ENCODE data around the gene ELAC2.

ELAC2 gene, protein sequence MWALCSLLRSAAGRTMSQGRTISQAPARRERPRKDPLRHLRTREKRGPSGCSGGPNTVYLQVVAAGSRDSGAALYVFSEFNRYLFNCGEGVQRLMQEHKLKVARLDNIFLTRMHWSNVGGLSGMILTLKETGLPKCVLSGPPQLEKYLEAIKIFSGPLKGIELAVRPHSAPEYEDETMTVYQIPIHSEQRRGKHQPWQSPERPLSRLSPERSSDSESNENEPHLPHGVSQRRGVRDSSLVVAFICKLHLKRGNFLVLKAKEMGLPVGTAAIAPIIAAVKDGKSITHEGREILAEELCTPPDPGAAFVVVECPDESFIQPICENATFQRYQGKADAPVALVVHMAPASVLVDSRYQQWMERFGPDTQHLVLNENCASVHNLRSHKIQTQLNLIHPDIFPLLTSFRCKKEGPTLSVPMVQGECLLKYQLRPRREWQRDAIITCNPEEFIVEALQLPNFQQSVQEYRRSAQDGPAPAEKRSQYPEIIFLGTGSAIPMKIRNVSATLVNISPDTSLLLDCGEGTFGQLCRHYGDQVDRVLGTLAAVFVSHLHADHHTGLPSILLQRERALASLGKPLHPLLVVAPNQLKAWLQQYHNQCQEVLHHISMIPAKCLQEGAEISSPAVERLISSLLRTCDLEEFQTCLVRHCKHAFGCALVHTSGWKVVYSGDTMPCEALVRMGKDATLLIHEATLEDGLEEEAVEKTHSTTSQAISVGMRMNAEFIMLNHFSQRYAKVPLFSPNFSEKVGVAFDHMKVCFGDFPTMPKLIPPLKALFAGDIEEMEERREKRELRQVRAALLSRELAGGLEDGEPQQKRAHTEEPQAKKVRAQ

DNA sequence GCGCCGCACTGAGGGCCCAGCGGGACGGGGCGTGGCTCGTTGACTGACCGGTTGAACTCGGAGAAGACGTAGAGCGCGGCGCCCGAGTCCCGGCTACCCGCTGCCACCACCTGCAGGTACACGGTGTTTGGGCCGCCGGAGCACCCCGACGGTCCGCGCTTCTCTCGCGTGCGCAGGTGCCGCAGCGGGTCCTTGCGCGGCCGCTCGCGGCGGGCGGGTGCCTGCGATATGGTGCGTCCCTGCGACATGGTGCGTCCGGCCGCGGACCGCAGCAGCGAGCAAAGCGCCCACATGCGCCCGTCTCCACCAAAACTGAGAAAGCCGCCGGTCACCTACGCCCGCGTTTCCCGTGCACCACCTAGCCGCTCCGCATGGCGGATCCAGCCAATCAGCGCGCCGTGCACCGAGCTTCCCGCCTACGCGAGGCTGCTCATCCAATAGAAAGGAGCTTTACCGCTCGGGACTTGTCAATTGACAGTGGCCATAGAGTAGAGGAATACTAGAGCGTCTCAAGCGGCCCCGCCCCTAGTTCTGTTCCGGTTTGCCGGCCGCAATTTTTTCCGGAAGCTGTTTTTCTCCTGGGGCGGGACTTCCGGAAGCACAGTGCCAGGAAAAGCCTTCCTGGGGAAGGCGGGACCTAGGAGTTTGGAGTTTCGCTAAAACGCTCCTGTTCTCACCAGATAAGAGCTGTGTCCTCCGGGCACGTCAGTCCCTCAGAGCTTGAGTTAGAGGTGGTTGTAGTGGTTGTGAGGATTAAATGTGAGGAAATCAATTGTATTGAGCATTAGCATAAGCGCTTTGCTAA lies at the start of gene ELAC2:
Gene ELAC2, minus strand, starts transcription at position 373 of the 805 bp plus-strand sequence. Its CDS starts 80 bp downstream, at position 293.
- peak; percentile 100 for DNase-seq

GRCh38 chr17:13065032-13065431 lies 47.2 kb upstream of the ELAC2 start:
- DNase-seq = no peak

- DNase-seq = no peak
These were observed 37.3 kb upstream of the ELAC2 start for GRCh38 chr17:13055131-13055530.

- no peak for DNase-seq
These were observed 36.8 kb upstream of the ELAC2 start for GRCh38 chr17:13054666-13055065.

DNA sequence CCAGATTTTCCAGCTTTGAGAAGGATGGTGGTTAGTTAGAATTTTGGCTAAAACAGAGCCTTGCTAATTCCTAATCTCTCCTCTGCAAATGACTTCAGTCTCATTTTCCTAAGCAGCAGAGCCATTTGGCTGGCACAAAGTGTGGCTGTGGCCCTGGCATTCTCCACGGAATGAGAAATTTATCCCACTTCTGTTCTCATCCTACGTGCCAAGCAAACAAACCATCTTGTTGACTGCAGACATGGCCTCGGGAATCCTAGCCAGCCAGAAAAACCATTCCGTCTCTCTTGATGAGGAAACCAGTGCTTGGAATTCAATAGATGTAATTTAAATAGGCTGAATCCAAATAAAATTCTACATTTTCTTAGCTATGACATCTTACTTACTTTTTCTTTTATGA lies 34.1 kb upstream of the ELAC2 start:
- no peak for DNase-seq

DNA sequence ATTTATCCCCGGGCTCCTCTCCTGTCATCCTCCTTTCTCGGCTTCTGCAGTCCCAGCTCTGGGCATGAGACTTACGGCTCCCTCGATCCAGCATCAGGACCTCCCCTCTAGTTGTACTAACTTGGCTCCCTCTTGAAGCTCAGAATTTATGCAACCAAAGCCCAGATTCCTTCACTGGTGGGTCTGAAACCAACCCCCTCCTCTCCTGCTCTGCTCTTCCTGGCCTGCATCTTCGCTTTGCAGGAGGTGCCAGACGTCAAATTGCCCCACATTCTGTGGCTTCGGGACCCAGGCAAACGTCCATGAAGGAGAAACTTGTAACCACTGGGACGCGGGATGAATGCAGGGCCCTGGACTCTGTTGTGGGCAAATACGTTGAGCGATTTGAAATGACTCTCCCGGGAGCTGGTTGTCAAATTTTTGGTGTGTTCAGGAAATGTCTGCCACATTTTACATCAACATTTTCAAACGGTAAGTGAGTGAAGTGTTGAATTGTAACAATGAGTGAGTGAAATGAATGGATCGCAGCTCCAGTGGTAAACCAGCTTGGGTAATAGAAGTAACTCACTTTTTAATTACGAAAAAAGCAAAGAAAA lies 29.3 kb upstream of the ELAC2 start:
- DNase-seq = no peak

DNA sequence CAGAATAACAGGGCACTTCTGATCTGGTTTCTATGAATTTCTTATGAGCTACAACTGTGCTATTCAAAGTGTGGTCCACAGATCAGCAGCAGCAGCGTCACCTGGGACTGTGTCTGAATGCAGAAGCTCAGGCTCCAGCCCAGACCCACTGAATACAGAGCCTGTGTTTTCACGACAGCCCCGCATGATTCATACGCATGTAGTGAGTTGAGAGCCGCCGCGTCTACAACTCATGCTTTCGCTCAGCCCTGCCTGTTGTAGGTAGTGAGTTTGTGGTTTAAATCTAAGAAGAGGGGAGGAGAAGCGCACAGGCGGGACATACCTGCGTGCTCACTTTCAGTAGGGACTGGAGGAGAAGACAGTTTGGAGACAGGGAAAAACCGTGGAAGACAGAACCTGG lies 28.5 kb upstream of the ELAC2 start:
- DNase-seq = peak; percentile 65

DNA sequence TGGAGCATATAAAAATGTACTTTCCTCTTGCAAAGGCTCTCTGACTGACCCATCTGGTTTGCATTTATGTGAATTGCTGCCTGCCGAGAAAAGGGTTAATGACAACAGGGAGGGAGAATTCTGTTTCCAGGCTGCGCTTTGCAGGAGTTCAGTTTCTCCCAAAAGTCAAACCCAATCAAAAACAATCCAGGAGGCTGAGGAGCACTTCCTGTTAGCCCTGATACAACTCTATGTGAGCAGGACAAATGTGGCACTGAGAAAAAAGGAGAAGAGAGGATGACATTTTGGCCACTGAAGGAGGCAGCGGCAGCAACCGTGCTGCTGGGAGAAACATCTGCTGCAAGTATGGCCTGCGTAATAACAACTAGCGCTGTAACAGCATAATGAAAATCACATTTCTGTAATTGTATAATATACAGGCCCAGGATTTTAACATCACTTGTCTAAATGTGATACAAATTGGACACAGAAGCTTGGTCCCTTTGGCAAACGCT lies 26.8 kb upstream of the ELAC2 start:
- DNase-seq = no peak

DNA sequence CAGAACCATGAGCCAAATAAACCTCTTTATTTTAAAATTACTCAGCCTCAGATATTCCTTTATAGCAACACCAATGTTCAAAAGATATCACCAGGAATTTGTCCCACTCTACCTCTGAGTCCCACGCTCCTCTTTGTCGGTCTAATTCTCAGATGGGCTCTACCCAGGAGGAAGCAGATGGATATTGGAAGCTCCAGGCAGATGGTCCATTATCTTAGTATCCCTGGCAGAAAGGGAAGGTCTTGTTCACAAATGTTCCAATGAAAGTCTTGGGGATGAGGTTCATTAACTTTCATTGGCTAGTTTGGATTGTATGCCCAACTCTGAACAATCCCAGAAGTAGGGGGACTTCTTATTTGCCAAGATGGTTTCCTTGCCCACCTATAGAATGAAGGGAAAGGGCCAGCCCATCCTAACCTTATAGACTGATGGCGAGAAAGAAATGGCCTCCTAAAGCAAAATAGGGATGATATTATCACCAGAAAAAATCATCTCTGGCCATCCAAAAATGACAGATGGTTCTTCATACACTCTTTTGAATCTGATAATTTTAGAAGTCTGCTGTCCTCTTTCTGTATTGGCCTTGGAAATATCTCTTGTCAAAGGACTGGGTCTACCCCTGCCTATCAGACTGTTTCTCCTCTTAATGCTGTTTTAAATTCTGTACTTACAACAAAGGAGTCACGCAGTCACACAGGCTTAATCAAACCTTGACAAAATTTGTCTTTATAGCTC lies 21.3 kb upstream of the ELAC2 start:
- no peak for DNase-seq

DNA sequence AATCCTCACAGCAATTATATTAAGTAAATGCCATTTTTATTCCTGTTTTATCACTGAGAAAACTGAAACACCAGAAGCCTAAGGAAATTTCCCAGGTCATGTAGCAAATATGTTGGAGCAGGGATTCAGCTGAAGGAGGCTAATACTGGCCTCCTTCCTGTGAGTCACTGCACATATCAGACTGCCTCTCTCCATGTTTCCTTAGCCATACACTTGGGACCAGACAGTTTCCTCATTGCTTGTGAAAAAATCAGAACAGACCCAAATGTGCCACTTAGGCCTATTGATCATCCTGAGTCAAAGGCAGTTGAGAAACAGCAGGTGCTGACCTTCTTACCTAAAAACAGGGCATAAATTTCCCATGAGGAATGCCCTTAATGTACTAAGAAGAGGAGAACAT lies 18.9 kb upstream of the ELAC2 start:
- no peak for DNase-seq

- no peak for DNase-seq
These were observed 17.6 kb upstream of the ELAC2 start for GRCh38 chr17:13035420-13035819.

DNA sequence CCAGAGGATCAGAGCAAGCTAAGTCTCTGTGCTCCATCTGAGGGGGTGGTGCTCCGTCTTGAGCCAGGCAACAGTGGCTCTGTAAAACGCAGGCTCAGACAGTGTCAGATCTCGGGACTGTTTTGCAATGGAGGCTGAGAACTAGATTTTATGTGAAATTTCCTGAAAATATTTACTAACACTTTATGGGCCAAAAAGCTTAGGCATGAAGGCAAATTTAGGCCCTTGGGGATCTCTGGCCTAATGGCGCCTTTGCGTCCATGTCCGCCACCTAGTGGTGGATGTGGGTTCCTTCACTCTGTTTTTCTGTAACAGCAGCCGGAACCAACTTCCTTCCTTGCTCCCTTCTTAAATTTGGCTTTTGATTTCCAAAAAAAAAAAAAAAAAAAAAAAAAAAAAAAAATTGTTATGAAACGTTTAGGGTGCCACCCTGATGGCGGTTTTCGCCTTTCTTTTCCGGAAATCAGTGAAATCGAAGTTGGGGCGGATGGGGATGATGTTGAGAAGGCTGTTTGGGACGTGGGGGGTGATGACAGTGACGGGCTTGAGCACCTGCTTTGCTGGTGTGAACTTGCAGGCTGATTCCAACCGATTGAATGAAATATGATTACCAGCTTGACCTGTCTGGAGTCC lies 14.0 kb upstream of the ELAC2 start:
- DNase-seq = no peak

DNA sequence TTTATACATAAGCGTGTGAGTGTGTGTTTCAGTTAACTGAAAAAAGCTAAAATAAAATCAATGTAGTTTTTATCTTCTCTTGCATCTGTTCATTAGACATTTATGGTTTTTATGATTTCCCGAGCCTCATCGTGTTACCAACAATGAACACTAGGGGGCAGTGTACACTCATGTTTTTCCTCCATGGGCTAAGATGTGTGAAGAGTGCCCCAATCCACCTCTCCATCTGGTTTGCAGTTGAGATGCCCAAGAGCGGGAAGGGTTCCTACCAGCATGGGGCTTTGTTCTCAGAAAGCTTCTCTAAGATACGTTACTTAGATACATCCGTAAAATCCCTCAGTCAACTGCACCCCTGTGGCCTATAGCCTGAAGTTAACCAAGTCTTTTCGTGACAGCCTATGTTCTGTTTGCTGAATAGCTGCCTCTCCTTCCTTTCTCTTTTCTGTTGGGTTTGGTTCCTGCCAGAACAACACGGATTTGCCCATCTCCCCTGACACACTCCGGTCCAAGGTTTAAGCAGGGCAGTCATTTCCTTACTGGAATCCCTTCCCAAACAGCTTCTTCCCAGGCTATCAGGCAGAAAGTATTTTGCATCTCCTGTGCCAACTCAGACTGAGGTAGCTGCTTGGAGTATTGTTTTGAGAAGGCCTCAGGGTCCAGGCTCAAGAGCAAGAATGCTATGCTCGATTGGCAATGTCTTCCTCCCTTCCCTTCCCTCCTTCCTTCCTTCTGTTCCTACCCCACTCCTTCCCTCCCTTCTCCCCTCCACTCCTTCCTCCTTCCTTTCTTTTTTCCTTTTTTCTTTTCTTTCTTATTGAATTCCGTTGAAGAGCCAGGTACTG lies 12.9 kb upstream of the ELAC2 start:
- DNase-seq = no peak

DNA sequence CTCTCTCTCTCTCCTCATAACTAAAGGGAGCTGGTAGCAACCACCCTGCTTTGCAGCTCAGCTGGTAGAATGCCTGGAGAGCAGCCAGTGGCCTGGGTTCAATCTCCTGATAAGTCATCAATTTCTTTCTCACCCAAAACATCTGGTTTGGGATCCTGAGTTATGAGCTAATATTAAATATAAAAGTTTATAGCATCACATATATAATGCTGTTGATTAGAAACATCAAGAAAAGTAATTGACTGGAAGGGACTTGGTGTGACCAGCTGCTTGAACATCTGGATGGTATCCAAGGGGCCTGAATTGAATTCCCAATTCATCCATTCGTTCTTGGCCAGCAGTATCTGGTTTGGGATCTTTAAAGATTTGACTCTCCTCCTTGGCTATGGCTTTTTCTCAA lies 12.2 kb upstream of the ELAC2 start:
- DNase-seq = no peak

DNA sequence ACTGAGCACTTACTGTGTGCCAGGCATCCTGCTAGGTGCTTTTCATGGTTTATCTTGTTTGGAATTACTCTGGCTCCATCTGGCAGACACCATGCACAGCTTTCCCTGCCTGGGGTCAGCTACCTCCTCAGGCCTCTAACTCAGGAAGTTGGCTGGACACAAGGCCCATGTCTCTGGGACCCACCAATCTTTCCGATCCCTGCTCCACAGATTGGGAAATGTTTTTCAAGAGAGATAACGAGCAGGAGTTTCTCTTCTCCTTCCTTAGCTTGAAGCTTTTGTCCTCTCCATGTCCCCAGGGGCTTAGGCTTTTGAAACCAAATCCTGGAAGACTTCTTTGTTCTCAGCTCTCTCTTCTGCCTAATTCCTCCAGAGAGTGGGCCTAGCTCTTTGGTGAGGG lies 11.5 kb upstream of the ELAC2 start:
- no peak for DNase-seq

DNA sequence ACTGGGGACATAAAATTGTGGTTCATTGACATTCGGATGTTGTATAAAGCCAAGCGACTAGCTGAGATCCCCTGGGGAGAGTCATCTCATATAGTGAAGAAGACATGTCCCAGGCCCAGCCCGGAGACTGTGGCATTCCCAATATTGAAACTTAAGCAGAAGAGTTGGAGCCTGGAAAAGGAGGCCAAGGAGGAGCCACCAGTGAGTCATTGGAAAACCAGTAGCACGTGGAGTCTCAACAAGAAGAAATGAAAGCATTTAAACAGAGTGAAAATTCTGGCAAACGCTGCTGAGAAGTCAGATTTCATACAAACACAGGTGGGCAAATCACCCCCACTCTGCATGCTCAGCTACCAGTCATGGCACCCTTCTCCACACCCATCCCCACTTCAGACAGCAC lies 9.4 kb upstream of the ELAC2 start:
- DNase-seq = no peak

DNA sequence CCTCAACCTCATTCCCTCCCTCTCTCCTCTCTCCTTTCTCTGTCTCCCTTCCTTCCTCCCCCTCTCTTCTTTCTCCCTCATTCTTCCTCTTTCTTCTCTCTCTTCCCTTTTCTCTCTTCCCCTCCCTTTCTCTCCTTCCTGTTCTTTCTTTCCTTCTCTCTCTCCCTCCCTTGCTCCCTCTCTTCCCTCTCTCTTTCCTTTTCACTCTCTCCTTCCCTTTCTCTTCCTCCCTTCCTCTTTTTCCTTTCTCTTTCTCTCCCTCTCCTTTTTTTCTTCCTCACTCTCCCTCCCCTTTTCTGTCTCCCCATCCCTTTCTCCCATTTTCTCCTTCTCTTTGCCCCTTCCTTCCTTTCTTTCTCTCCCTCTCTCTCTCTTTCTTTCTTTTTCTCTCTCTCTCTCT lies 7.9 kb upstream of the ELAC2 start:
- no peak for DNase-seq

GRCh38 chr17:13025258-13025627 lies 7.4 kb upstream of the ELAC2 start:
- DNase-seq = no peak

DNA sequence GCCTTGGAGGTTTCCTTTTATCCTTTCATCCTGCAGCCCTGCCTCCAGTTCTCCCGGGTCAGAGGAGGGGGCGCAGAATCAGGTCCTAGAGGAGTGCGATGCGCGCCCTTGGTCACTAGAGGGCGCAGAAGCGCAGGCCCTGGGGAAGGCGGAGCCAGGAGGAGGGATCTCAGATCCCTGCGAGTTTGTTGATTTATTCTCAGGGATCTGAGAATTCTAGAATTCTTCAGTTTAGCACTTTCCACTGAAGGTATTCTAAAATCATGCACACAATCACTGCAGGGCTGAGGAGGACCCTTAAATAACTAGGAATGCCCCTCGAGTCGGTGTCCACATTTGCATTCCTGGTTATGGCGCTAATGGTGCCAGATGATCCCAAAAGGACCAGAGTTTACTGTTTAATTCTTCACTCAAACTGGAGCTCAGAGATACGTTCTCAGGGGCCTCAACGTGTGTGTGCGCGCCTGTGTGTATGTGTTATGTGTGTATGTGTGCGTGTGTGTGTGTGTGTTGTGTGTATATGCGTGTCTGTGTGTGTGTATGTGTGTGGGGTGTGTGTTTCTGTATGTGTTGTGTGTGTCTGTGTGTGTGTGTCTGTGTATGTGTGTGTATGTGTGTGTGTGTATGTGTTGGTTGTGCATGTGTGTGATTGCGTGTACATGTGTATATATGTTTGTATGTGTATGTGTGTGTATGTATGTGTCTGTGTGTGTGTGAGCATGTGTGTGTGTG lies 6.9 kb upstream of the ELAC2 start:
- DNase-seq = peak; percentile 93

DNA sequence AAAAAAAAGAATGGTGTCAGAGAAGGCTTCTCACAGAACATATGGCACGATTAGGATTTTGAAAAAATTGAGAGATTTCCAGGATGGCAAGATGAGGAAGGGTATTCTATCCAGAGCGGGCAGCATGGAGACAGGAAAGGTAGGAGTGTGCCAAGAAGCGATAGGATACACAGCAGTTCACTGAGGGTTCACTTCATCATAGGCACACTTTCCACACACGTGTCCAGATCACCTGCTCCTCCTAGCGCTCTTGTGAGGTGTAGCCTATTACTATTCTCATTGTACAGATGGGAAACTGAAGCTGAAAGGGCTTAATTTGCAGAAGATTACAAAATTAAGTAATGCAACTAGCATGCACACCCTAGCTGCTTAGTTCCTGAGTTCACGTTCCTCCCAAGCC lies 6.2 kb upstream of the ELAC2 start:
- no peak for DNase-seq

All from islet precursor cell (in vitro differentiated cells).